Activated CD4-positive, alpha-beta T cell treated with anti-CD3 and anti-CD28 coated beads for 1 hour (primary cell): ENCODE data around the gene TMEM132D.

ENCODE experiments used
- DNase-seq: peaks from one replicate; pipeline ENCODE4 v3.0.0-alpha.2; 2020

Gene TMEM132D

GRCh38 chr12:129394177-129394825 is 509.5 kb downstream of the TMEM132D start:
- DNase-seq: no peak

GRCh38 chr12:129393357-129393937 is 510.4 kb downstream of the TMEM132D start:
- no peak for DNase-seq

DNA sequence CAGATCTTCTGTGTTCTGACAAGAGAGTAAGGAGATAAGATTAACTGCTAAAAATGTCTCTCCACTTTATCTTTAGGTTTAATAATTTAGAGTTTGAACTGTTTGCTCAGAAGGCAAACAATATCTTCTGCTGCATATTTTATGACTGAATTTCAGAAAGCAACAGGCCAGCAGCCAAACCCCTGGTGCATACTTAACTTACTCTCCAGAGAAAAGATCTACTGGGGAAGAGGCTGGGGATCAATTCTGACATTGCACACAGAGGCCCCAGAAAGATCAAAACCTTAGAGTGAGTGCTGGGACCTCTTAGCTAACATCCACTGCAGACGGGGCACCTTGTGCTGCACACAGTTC is 518.2 kb downstream of the TMEM132D start:
- no peak for DNase-seq

- DNase-seq: no peak
Measured at GRCh38 chr12:129383956-129384355, 519.9 kb downstream of the TMEM132D start.

DNA sequence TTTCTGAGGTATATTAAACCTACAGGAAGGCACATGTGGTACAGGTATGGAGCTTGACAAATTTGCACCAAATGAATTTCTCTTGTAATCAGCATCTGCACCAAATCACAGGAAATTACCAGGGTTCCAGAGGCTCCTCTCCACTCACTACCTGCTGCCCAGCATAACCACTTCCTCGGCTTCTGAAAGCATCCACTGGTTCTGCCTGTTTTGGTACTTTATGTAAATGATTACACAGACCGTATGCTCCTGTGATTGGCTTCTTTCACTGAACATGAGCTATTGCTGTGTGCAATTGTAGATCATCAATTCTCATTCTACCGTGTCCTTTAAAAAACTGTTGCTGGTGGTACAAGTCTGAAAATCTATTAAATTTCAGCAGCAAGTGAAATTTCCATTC is 522.1 kb downstream of the TMEM132D start:
- no peak for DNase-seq

DNA sequence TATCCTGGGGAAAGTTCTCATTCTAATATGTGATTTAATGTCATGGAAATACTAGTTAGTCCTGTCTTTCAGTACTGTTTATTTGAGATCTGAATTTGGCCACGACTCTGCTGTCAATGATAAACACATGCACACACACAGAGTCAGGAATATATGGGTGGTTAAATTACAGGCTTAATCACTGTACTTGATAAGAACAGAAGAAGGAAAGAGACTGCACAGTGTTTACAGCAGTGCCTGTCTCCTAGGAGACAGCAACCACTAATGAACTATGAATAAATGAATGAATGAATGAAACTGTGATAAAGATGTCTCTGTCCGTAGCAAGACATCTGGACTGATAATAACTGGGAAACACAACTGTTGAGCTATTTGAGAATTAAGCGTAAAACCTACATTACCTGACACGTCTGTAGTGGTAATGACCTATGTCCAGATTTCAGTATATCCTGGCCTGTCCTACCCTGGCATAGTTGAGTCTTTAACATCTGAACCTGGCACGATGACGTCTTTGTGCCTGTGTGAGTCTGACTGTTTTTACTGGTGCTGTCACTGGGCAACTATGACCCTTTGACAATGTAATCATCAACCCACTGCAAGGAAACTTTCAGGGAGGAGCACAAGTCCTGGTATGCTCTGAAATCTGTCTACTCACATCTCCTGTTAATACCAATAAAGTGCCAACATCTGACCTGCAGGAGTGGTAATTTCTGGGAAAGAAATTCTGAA is 524.6 kb downstream of the TMEM132D start:
- DNase-seq: no peak

- DNase-seq: no peak
Measured at GRCh38 chr12:129378496-129378895, 525.3 kb downstream of the TMEM132D start.

DNA sequence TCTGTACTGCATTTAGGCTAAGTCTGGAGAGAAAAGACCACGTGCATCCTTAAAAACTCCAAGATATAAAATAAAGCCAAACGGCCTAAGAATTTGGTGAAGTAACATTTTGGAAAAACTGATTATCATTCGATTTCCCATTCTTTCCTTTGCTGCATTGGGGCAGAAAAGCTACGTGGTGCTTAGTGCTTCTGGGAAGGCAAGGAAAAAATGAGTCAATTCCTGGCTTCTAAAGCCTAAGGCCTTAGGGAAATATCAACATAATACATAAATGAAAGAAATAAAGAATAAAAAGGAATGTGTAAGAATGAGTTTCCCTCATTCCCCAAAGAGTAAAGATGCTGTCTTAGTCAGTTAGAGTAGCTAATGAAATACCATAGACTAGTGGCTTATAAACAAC is 530.1 kb downstream of the TMEM132D start:
- DNase-seq: no peak

GRCh38 chr12:129372876-129373275 is 530.9 kb downstream of the TMEM132D start:
- DNase-seq: no peak

DNA sequence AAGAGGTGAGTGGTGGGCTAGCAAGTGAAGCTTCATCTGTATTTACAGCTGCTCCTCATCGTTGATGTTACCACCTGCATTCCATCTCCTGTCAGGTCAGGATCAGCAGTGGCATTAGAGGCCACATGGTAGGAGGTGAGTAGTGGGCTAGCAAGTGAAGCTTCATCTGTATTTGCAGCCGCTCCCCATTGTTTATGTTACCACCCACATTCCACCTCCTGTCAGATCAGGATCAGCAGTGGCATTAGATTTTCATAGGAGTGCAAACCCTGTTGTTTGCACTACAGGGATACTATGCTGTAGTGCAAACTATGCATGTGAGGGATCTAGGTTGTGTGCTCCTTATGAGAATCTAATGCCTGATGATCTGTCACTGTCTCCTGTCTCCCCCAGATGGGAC is 531.5 kb downstream of the TMEM132D start:
- DNase-seq: no peak

DNA sequence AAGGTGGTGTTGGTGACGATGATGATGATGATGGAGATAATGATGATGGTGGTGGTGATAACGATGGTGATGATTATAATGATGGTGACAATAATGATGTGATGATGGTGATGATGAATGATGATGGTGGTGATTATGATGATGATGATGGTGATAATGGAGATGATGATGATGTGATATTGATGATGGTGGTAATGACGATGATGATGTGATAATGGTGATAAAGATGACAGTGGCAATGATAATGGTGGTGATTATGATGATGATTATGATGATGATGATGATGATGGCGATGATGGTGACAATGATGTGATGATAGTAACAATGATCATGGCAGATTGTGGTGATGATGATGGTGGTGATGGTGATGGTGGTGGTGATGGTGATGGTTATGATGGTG is 532.6 kb downstream of the TMEM132D start:
- no peak for DNase-seq

DNA sequence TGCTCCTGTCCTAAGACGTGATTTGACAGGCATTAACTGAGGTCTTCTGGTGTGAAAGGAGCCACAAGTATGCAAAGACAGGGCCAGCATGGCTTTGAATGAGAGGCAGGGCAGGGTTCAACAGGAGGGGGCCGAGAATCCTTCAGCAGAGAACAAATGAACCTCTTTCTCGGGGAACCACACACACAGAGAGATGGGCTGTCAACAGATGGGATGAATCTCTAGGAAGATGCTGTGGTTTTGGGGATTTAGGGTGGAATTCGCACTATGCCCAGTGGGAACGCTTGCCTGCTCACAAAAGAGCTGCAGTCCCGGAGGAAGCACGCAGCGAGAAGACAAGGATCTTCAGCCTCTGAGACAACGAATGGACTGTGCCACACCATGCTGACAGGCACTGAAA is 537.2 kb downstream of the TMEM132D start:
- DNase-seq: no peak

GRCh38 chr12:129363041-129363440 is 540.8 kb downstream of the TMEM132D start:
- DNase-seq: no peak

DNA sequence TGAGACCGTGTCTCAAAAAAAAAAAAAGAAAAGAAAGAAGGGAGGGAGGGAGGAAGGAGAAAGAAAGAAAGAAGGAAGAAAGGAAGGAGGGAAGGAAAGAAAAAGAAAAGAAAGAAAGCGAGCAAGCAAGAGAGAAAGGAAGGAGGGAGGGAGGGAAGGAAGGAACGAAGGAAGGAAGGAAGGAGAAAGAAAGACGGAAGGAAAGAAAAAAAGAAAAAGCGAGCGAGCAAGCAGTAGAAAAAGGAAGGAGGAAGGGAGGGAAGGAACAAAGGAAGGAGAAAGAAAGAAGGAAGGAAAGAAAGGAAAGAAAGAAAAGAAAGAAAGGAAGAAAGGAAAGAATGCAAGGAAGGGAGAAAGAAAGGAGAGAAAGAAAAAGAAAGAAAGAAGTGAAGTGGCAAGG is 546.6 kb downstream of the TMEM132D start:
- DNase-seq: no peak

GRCh38 chr12:129351481-129351880 is 552.3 kb downstream of the TMEM132D start:
- no peak for DNase-seq

- no peak for DNase-seq
Measured at GRCh38 chr12:129339336-129339735, 564.5 kb downstream of the TMEM132D start.

GRCh38 chr12:129337413-129337812 is 566.4 kb downstream of the TMEM132D start:
- no peak for DNase-seq

DNA sequence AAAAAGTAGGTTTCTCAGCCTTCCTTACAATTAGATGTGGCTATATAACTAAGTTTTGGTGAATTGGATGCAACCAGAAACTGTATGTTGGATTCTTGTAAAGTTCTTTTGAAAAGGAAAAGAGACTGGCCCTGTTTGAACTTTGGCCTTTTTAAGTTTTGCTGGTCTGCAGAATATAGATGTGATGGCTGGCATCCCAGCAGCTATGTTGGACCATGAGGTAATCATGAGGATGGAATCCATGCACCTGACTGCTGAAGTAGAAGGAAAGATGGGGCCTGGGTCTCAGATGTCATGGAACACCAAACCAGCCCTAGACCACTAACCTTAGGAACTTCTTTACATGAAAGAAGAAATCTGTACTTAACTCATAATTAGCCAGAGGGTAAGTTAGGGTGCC is 568.1 kb downstream of the TMEM132D start:
- no peak for DNase-seq

- no peak for DNase-seq
Measured at GRCh38 chr12:129332286-129332685, 571.5 kb downstream of the TMEM132D start.

GRCh38 chr12:129331356-129332085 is 572.3 kb downstream of the TMEM132D start:
- DNase-seq: no peak

DNA sequence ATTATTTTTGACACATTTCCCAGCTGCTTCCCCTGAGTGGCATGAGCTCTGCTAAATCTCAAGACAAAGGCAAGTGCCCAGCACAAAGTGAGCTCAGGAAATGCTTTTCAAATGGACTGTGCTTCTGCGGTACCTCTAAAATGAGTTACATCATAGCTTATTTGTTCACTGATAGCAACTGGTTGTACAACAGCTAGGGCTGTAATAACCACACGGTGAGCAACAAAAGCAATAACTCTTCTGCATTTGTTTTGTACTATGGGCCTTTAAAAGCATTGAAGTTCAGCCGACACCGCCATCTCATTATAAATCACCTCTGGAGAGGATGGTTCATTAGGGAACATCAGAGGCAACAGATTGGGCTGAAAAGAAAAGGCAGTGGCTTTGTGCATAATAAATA is 575.6 kb downstream of the TMEM132D start:
- DNase-seq: no peak

- no peak for DNase-seq
Measured at GRCh38 chr12:129325566-129325965, 578.3 kb downstream of the TMEM132D start.

DNA sequence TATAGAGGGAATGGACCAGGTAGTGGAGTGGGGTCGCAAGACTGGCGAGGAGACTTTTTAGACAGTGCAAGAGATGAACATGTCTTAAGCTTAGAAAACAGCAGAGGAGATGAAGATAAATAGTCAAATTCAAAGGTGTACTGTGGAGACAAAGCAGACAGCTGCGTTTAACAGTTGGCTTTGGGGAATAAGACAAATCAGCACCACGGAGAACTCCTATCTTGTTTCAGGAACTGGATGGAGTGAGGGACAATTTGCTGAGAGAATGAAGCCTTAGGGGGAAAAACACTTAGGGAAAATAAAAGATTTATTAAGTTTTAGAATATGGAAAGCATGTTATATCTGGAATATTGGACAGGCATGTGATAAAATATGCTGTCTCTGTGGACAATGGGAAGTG is 591.8 kb downstream of the TMEM132D start:
- no peak for DNase-seq

DNA sequence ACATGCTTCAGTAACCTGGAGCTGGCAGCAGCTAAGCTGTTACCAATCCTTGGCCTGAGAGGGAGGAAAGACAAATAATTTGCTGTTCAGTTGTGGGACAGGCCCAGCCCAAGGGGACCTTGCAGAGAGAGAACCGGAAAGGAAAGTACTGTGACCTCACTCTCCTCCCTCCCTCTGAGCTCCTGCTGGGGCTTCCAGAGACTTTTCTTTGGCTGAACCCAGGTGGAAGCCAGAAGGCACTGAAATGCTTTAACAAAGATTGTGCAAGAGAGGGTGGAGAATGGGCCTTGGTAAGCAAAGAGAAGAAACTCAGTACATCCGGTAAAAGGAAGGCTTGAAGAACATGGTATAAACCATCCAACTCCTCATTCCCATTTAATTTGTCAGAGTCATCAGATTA is 593.5 kb downstream of the TMEM132D start:
- no peak for DNase-seq
